ENCODE data around the gene CTNNBL1.
A peak's percentile ranks its signal among the peaks of the same experiment; 100 is the strongest.

CTNNBL1 gene

DNA sequence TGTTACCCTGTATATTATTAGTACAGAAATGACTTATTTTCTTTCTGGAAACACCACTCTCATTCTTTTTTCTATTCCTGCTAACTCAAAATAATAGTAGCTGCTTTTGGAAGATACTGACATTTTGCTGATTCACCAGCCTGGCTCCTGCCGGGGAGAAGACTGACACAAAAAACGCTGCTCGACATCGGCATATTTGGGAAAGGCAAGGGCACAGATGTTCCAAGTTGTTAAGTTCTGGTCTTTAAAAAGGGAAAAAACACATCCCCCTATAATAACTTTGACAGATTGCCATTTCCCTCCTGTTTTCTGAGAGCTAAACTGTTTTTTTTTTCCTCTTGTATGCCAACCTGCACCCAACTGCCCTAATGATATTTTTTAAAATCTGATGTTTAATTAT is 55.4 kb downstream of the CTNNBL1 start:
- Histone ChIP-seq H3K9me3 (no peaks in the 10 kb centered on the region), H3K27me3 (ENCODE audit: low read depth) (no peaks in the 10 kb centered on the region), H3K4me1 (no peaks in the 10 kb centered on the region), H3K4me3 (no peak overlapping the region), H3K36me3 (replicated peaks) (peaks cover 24% of the 10 kb centered on the region)
- DNase-seq (ENCODE audit: low spot score in 2 of 2): no peak
- in situ Hi-C loops (cut with MboI; ENCODE audit: low sequenced_read_pairs): no loop called here

DNA sequence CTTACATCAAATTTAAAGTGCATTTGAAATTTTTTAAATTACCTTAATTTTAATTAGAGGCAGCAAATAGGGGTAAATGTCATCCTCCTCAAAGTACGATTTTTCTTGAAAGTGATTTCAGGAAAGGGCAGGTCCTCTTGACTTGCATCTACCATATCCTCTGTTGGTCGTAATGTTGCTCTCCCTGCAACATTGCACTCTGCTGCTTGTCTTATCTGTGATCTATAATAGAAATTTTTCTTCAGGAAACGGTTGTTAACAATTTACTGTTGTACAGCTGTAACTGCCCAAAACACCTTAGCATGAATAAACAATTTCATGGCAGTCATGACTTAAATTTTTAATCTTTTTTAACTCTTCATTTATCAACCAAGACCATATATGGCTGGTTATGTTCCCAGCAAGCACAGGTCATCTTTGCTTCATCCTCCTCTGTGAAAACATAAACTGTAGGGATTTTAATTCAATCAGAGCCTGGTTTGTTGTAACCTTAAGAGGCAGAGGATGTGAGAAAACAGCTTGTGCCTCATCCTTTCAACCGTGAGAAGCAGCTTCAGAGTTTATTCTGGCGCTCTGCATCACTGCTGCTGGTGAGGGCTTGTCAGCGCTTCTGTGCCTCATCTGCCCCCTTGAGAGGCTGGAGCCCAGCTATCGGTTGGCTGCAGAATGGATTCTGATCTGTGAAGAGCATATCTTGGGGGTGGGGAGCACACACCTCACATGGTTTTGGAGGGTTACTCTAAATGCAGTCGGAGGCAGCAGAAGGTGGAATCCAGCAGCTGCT is 56.0 kb downstream of the CTNNBL1 start:
- DNase-seq (ENCODE audit: low spot score in 2 of 2): no peak
- Histone ChIP-seq H3K4me3 (no peak overlapping the region), H3K27me3 (ENCODE audit: low read depth) (no peaks in the 10 kb centered on the region), H3K9me3 (no peaks in the 10 kb centered on the region), H3K4me1 (no peaks in the 10 kb centered on the region), H3K36me3 (replicated peaks) (peaks cover 24% of the 10 kb centered on the region)
- in situ Hi-C loops (cut with MboI; ENCODE audit: low sequenced_read_pairs): no loop called here

GRCh38 chr20:37755665-37756064 is 61.8 kb downstream of the CTNNBL1 start:
- peaks cover 12% of the 10 kb centered on the region for H3K36me3 ChIP-seq (replicated peaks)
- no peak overlapping the region for H3K4me3 ChIP-seq
- in situ Hi-C loops (cut with MboI; ENCODE audit: low sequenced_read_pairs): no loop called here
- no peaks in the 10 kb centered on the region for H3K27me3 ChIP-seq (ENCODE audit: low read depth)
- no peaks in the 10 kb centered on the region for H3K4me1 ChIP-seq
- DNase-seq (ENCODE audit: low spot score in 2 of 2): no peak
- H3K9me3 ChIP-seq: no peaks in the 10 kb centered on the region

- DNase-seq (ENCODE audit: low spot score in 2 of 2): no peak
- Histone ChIP-seq H3K36me3 (replicated peaks) (peaks cover 10% of the 10 kb centered on the region), H3K4me3 (no peak overlapping the region), H3K9me3 (no peaks in the 10 kb centered on the region), H3K4me1 (no peaks in the 10 kb centered on the region), H3K27me3 (ENCODE audit: low read depth) (no peaks in the 10 kb centered on the region)
- in situ Hi-C loops (cut with MboI; ENCODE audit: low sequenced_read_pairs): no loop called here
Measured at GRCh38 chr20:37756234-37756633, 62.4 kb downstream of the CTNNBL1 start.

DNA sequence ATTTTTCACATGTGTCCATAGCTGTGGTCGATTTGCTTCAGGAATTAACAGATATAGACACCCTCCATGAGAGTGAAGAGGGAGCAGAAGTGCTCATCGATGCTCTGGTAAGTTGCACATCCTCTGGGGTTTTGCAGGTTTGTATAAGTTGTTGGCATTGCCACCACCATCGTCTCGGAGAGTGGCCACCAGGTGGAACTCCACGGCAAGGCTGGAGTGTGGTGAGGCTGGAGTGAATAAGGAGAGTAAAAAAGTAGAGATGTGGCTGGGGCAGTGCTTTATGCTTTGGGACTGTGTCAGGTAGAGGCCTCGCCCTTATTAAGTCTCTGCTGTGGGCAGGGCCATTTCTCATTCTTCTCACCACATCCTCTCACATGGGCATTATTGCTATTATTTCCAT is 63.7 kb downstream of the CTNNBL1 start:
- DNase-seq (ENCODE audit: low spot score in 2 of 2): no peak
- Histone ChIP-seq H3K27me3 (ENCODE audit: low read depth) (no peaks in the 10 kb centered on the region), H3K9me3 (no peaks in the 10 kb centered on the region), H3K36me3 (replicated peaks) (peaks cover 8% of the 10 kb centered on the region), H3K4me3 (no peak overlapping the region), H3K4me1 (no peaks in the 10 kb centered on the region)
- in situ Hi-C loops (cut with MboI; ENCODE audit: low sequenced_read_pairs): no loop called here

GRCh38 chr20:37758332-37758731 is 64.5 kb downstream of the CTNNBL1 start:
- no peak overlapping the region for H3K4me3 ChIP-seq
- in situ Hi-C loops (cut with MboI; ENCODE audit: low sequenced_read_pairs): no loop called here
- H3K36me3 ChIP-seq (replicated peaks): peaks cover 8% of the 10 kb centered on the region
- peak in 1 of 2 experiments; percentile 26 for DNase-seq (ENCODE audit: low spot score in 2 of 2)
- H3K27me3 ChIP-seq (ENCODE audit: low read depth): no peaks in the 10 kb centered on the region
- H3K9me3 ChIP-seq: no peaks in the 10 kb centered on the region
- no peaks in the 10 kb centered on the region for H3K4me1 ChIP-seq

GRCh38 chr20:37759052-37759553 is 65.3 kb downstream of the CTNNBL1 start:
- no peaks in the 10 kb centered on the region for H3K4me1 ChIP-seq
- peaks cover 3% of the 10 kb centered on the region; the same call in 1 of the 2 replicates for H3K36me3 ChIP-seq (replicated peaks)
- H3K27me3 ChIP-seq (ENCODE audit: low read depth): no peaks in the 10 kb centered on the region
- H3K9me3 ChIP-seq: no peaks in the 10 kb centered on the region
- no peak overlapping the region for H3K4me3 ChIP-seq
- in situ Hi-C loops (cut with MboI; ENCODE audit: low sequenced_read_pairs): no loop called here
- no peak for DNase-seq (ENCODE audit: low spot score in 2 of 2)

DNA sequence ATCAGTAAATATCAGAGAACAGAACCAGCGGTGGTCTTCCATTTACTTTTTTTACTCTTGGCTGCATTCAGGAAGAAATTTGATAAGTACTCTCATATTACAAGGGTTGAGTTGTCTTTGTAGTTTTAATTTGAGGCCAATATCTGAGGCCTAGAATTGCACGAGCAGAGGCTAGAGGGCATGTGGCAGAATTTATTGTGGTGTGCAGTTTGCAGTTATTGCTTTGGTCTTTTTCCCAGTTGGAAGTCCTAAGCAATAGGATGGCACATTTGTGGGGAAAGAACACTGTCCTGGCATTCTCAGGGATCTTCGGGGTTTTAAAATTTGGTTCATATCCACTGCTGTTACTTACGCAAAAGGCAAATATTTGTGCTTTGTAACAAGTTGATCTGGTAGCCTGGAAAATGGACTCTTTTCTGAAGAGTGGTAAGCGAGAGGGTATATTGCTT is 66.0 kb downstream of the CTNNBL1 start:
- no peak for DNase-seq (ENCODE audit: low spot score in 2 of 2)
- Histone ChIP-seq H3K27me3 (ENCODE audit: low read depth) (no peaks in the 10 kb centered on the region), H3K36me3 (replicated peaks) (peaks cover 3% of the 10 kb centered on the region; the same call in 1 of the 2 replicates), H3K9me3 (no peaks in the 10 kb centered on the region), H3K4me1 (no peaks in the 10 kb centered on the region), H3K4me3 (no peak overlapping the region)
- in situ Hi-C loops (cut with MboI; ENCODE audit: low sequenced_read_pairs): no loop called here

GRCh38 chr20:37760322-37760721 is 66.5 kb downstream of the CTNNBL1 start:
- H3K4me1 ChIP-seq: no peaks in the 10 kb centered on the region
- no peak overlapping the region for H3K4me3 ChIP-seq
- no peak for DNase-seq (ENCODE audit: low spot score in 2 of 2)
- no peaks in the 10 kb centered on the region for H3K9me3 ChIP-seq
- no peaks in the 10 kb centered on the region for H3K27me3 ChIP-seq (ENCODE audit: low read depth)
- in situ Hi-C loops (cut with MboI; ENCODE audit: low sequenced_read_pairs): no loop called here
- peaks cover 3% of the 10 kb centered on the region; the same call in 1 of the 2 replicates for H3K36me3 ChIP-seq (replicated peaks)

GRCh38 chr20:37762716-37763485 is 69.1 kb downstream of the CTNNBL1 start:
- DNase-seq (ENCODE audit: low spot score in 2 of 2): no peak
- no peak overlapping the region for H3K4me3 ChIP-seq
- no peaks in the 10 kb centered on the region for H3K4me1 ChIP-seq
- no peaks in the 10 kb centered on the region for H3K9me3 ChIP-seq
- in situ Hi-C loops (cut with MboI; ENCODE audit: low sequenced_read_pairs): no loop called here
- no peaks in the 10 kb centered on the region; the same call in 1 of the 2 replicates for H3K36me3 ChIP-seq (replicated peaks)
- no peaks in the 10 kb centered on the region for H3K27me3 ChIP-seq (ENCODE audit: low read depth)

GRCh38 chr20:37764333-37764935 is 70.6 kb downstream of the CTNNBL1 start:
- no peak for DNase-seq (ENCODE audit: low spot score in 2 of 2)
- H3K27me3 ChIP-seq (ENCODE audit: low read depth): no peaks in the 10 kb centered on the region
- no peak overlapping the region for H3K4me3 ChIP-seq
- no peaks in the 10 kb centered on the region for H3K9me3 ChIP-seq
- in situ Hi-C loops (cut with MboI; ENCODE audit: low sequenced_read_pairs): no loop called here
- peaks cover 7% of the 10 kb centered on the region; the same call in 1 of the 2 replicates for H3K36me3 ChIP-seq (replicated peaks)
- H3K4me1 ChIP-seq: no peaks in the 10 kb centered on the region

GRCh38 chr20:37770908-37771307 is 77.1 kb downstream of the CTNNBL1 start:
- Histone ChIP-seq H3K27me3 (ENCODE audit: low read depth) (no peaks in the 10 kb centered on the region), H3K4me3 (no peak overlapping the region), H3K36me3 (replicated peaks) (peaks cover 7% of the 10 kb centered on the region; the same call in 1 of the 2 replicates), H3K4me1 (no peaks in the 10 kb centered on the region), H3K9me3 (no peaks in the 10 kb centered on the region)
- in situ Hi-C loops (cut with MboI; ENCODE audit: low sequenced_read_pairs): no loop called here
- DNase-seq (ENCODE audit: low spot score in 2 of 2): no peak

GRCh38 chr20:37773291-37773826 is 79.5 kb downstream of the CTNNBL1 start:
- in situ Hi-C loops (cut with MboI; ENCODE audit: low sequenced_read_pairs): no loop called here
- Histone ChIP-seq H3K4me1 (no peaks in the 10 kb centered on the region), H3K27me3 (ENCODE audit: low read depth) (no peaks in the 10 kb centered on the region), H3K4me3 (no peak overlapping the region), H3K36me3 (replicated peaks) (peaks cover 4% of the 10 kb centered on the region; the same call in 1 of the 2 replicates), H3K9me3 (no peaks in the 10 kb centered on the region)
- no peak for DNase-seq (ENCODE audit: low spot score in 2 of 2)

All from HAP-1 (cell line).